GM18868 (cell line): Measurements from ENCODE around the gene P2RY4.
A peak's percentile ranks its signal among the peaks of the same experiment; 100 is the strongest.
"Not testable (repeated sequence)": the region's sequence is repeated elsewhere in the genome, so short reads cannot be mapped to it uniquely, and the experiment has no call there.

Experiments used
- ATAC-seq: cut with Tn5 transposase; IDR thresholded peaks from one replicate; pipeline ENCODE4 v1.9.1; 2021; ENCODE audit warnings: mild to moderate bottlenecking, moderate library complexity; ENCODE audit not compliant: unreplicated experiment

The P2RY4 gene

GRCh38 chrX:70260104-70260503 is at the start of gene P2RY4:
Gene P2RY4, minus strand, starts transcription at chrX:70260204. Its CDS starts 580 bp downstream, at chrX:70259624.
- ATAC-seq: no peak

GRCh38 chrX:70301716-70302115 is 41.7 kb upstream of the P2RY4 start:
- no peak for ATAC-seq

- no peak for ATAC-seq
These were observed 33.6 kb upstream of the P2RY4 start for GRCh38 chrX:70293621-70294020.

- no peak for ATAC-seq
These were observed 32.8 kb upstream of the P2RY4 start for GRCh38 chrX:70292788-70293187.

DNA sequence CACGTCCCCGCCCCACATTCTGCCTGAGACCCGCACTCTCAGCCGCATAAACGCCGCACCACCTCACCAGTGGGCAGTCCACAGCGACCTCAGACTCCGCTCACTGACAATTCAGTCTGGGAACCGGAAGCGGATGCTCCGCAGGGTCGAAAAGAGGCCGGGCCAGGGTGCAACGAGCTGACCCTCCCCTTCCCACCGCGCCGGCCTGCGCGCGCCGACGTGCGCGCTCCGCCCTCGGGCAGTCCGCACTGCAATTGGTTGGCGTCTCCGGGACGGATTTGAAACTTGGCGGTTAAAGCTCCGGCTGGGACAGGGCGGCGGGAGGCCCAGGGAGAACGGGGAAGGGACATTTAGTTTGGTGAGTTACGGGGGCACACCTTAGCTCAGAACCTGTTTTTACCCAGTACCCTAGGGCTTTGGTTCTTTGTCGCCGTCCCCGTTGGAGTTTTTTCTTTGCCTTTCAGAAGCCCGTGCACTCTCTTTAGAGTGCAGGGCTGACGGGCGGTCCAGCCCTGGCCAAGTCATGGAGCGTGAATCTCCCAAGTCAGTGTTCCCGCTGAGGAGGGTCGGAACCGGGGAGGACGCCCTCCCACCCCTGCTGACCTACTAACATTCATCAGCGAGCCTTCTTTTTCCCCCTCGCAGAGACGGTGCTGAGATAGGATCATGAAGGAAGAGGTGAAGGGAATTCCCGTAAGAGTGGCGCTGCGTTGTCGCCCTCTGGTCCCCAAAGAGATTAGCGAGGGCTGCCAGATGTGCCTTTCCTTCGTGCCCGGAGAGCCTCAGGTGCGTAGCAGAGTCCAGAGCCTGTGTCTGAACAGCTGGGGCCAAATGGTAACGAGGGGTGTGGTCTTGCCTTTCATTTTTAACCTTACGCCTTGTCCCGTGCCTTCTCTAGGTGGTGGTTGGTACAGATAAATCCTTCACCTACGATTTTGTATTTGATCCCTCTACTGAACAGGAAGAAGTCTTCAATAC is 30.1 kb upstream of the P2RY4 start, which contains the start of the genes KIF4A and PDZD11:
KIF4A (plus strand) TSS at position 312 of the 978 bp plus-strand sequence; CDS start at position 667, 355 bp downstream.
PDZD11 (minus strand) TSS at position 135 of the 978 bp plus-strand sequence. CDS start 586 bp downstream, outside the sequence.
- ATAC-seq: peak; percentile 98

- no peak for ATAC-seq
These were observed 29.3 kb upstream of the P2RY4 start for GRCh38 chrX:70289168-70289792.

DNA sequence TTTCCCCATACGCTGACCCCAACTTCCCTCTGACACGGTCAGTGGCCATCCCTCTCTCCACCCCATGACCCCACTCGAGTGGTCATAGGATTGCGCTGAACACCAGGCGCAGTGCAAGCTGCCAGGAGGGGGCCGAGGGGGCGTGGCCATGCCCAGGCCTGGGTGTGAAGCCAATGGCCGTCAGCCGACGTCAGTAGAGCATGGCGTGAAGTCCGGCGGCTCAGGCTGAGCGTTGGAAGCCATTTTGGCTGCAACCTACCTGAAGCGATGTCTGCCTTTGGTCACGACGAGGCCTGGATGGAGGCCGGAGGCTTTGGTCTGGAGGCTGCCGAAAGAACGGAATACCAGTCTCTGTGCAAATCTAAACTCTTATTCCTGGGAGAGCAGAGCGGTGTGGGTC is 21.9 kb upstream of the P2RY4 start, which contains the start of gene RAB41:
RAB41 (plus strand) TSS at position 222 of the 400 bp plus-strand sequence; CDS start at position 268, 46 bp downstream.
- ATAC-seq: no peak

- no peak for ATAC-seq
These were observed 20.6 kb upstream of the P2RY4 start for GRCh38 chrX:70280573-70280972.

DNA sequence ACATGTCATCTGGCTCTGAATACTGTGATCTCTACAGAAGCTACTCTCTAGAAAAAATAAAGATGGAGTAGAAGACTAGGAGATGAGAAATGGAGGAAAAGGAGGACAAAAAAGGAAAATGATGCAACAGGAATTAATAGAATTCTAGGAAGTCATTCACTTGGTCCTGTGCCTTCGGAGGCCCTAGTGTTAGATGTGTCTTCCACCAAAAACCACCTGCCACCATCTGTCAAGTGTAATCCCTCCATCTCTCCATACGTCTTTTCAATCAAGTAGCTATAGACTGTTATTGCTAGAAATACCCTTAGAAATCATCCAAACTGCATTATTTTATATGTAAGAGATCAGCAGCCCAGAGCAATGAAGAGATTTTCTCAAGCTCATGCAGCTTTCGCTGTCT is 19.1 kb upstream of the P2RY4 start:
- no peak for ATAC-seq

DNA sequence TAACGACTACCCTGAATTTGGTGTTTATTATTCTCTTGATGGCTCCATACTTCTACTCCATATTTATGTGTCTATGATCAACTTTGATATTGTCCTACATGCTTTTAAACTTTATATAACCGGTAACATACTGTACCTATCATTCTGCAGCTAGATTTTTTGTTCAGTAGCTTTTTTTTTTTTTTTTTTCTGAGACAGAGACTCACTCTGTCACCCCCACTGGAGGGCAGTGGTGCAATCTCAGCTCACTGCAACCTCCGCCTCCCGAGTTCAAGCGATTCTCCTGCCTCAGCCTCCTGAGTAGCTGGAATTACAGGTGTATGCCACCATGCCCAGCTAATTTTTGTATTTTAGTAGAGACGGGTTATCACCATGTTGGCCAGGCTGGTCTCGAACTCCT is 14.0 kb upstream of the P2RY4 start:
- not testable (repeated sequence) for ATAC-seq

DNA sequence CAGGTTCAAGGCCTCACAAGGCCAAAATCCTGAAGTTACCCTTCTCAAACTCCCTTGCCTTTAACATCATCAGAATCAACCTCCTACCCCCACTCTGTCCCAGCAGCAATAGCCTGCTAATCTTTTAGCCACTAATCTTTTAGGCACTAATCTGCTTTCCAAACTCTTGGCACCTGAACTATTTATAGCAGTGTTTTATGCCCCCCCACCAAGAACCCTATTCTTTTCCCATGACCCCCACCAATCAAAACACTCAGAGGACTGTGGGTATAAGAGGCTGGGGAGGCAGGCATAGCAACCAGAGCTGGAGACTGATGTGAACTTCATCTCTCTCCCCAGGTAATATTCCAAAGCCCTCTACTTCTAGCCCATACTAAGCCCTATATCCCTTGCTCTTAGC is 8.0 kb upstream of the P2RY4 start, which contains the start of gene ARR3:
ARR3 (plus strand) TSS at position 301 of the 400 bp plus-strand sequence. CDS start 1,052 bp downstream, outside the sequence.
- no peak for ATAC-seq

DNA sequence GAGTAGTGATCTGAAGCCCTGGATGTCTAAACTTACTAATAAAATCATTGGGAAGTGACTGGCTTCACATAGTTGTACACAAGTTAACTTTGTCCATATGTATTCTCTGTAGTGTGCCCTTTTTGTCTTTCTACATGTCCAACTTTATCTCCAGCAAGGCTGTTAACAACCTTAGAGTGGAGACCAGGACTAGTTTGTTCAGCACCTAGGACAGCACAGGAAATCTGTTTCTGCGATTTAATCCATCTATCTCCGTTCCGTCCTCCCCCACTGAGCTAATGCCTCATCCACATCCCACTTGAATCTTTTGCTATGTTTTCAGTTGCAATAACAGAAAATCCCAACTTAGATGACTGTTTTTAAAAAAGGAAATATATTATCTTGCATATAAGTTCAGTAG is 4.8 kb upstream of the P2RY4 start:
- no peak for ATAC-seq

- peak; percentile 88 for ATAC-seq
These were observed 3.1 kb upstream of the P2RY4 start for GRCh38 chrX:70262952-70263567.

- ATAC-seq: no peak
These were observed 2.3 kb downstream of the P2RY4 start for GRCh38 chrX:70257423-70258288.

DNA sequence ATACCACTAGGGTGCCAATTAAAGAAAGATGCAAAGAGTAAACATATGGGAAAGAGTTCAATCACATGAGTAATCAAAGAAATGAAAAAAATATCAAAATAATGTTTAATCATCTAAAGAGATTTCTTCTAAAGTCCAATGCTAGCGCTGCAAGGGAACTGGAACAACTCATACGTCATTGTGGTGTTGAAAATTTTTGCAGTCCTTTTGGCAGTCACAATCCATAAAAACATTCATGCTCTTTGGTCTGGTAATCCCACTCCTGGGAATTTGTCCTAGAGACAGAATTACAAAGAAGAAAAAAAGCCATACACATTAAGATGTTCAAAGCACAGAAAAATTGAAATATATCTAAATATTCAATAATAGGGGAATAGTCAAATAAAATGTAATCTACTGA is 4.6 kb downstream of the P2RY4 start:
- ATAC-seq: no peak

- ATAC-seq: no peak
These were observed 5.1 kb downstream of the P2RY4 start for GRCh38 chrX:70254909-70255308.

DNA sequence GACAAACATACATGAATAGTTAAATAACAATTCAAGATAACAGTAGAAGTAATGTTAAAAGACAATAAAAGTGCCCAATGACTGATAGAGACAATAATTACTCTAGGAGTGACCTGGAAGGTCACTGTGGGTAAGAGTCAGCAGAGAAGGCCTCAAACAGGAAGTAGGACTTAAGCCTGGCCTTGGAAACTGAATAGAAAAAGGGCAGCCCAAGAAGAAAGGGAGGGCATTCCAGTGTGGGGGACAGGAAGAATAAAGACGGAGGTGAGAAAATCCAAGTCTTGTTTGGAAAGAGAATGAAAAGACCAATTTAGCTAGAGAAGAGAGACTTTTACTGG is 6.0 kb downstream of the P2RY4 start:
- no peak for ATAC-seq

DNA sequence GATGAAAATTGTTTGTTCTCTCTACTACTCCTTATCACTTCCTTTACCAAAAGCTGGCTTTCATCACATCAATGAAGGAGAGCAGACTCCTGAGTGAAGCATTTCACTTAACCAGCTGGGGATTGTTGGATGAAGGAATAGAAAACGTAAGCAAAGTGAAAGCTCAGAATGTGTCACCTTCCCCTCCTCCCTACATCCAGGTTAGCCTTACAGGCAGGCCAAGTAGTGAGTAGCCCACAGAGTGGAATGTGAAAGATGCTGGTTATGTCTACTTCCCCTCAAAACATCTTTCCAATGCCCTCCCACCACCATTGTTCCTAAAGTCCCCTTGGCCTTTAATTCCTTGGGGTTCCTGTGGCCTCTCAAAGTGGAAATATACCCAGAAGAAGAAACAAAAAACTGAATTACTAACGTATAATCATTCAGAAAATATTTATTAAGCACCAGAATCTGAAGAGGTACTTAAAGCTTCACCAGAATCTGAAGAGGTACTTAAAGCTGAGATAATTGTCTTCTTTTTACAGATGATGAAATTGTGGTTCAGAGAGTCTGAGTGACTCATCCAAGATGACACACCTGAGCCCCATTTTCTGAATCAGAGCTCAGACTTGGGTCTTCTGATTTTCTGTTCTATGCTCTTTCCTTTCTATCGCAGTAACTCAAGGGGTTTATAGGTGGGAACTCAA is 6.5 kb downstream of the P2RY4 start:
- ATAC-seq: no peak

DNA sequence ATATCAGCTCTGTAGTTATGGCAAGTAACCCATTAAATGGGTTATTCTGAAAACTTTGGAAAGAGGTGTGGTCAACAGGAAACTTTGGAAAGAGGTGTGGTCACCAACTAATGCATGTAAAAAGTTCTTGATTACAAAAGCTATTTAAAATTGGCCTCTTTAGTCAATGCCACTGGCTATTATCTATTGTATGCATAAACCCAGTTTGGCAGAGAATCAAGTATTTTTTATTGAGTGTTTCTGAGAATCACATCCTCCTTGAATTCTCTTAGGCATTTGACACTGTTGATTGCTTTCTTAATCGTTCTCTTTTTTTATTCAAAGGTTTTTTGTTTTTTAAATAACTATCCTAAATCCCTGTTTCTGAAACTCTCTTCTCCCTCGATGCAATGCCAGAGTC is 7.5 kb downstream of the P2RY4 start:
- ATAC-seq: no peak

GRCh38 chrX:70247252-70247651 is 12.8 kb downstream of the P2RY4 start:
- ATAC-seq: no peak
